ENCODE results near the gene PPP3CA.

PPP3CA gene

DNA sequence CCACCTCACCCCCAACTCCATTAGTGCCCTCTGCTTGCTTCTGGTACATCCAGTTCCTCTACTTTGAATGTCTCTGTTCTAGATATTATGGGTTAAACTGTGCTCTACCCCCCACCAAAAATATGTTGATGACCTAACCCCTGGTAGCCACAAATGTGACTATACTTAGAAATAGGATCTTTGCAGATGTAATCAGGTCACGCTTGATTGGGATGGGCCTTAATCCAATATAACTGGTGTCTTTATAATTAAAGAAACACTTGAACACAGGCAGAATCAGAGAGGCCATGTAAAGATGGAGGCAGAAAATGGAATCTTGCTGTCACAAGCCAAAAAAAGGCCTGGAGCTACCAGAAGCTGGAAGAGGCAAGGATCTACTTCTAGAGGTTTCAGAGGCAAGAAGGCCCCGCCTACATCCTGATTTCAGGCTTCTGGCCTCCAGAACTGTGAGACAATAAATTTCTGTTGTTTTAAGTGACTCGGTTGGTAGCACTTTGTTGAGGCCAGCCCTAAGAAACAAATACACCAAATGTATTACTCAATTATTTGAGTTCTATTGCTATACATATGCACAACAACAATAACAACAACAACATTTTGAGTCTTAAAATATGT, 220.0 kb downstream of the PPP3CA start:
- Histone ChIP-seq H3K9me3 (ENCODE audit: low read length) (no peaks in the 10 kb centered on the region), H3K4me1 (ENCODE audit: insufficient read depth, low read length) (peaks cover 13% of the 10 kb centered on the region), H3K27me3 (ENCODE audit: control insufficient read depth in 1 of 2, insufficient read depth in 2 of 2, low read length in 2 of 2) (no peaks in the 10 kb centered on the region), H3K36me3 (ENCODE audit: insufficient read depth, low read length) (no peaks in the 10 kb centered on the region), H3K9ac (ENCODE audit: low read length) (no peak overlapping the region), H3K27ac (ENCODE audit: low read depth, low read length) (no peak overlapping the region), H3K4me3 (ENCODE audit: low read depth in 1 of 2, low read length in 2 of 2) (no peak overlapping the region)

GRCh38 chr4:101126059-101126458, 221.3 kb downstream of the PPP3CA start:
- Histone ChIP-seq H3K27me3 (ENCODE audit: control insufficient read depth in 1 of 2, insufficient read depth in 2 of 2, low read length in 2 of 2) (no peaks in the 10 kb centered on the region), H3K9ac (ENCODE audit: low read length) (no peak overlapping the region), H3K27ac (ENCODE audit: low read depth, low read length) (no peak overlapping the region), H3K4me1 (ENCODE audit: insufficient read depth, low read length) (peaks cover 13% of the 10 kb centered on the region), H3K9me3 (ENCODE audit: low read length) (no peaks in the 10 kb centered on the region), H3K4me3 (ENCODE audit: low read depth in 1 of 2, low read length in 2 of 2) (no peak overlapping the region), H3K36me3 (ENCODE audit: insufficient read depth, low read length) (no peaks in the 10 kb centered on the region)

DNA sequence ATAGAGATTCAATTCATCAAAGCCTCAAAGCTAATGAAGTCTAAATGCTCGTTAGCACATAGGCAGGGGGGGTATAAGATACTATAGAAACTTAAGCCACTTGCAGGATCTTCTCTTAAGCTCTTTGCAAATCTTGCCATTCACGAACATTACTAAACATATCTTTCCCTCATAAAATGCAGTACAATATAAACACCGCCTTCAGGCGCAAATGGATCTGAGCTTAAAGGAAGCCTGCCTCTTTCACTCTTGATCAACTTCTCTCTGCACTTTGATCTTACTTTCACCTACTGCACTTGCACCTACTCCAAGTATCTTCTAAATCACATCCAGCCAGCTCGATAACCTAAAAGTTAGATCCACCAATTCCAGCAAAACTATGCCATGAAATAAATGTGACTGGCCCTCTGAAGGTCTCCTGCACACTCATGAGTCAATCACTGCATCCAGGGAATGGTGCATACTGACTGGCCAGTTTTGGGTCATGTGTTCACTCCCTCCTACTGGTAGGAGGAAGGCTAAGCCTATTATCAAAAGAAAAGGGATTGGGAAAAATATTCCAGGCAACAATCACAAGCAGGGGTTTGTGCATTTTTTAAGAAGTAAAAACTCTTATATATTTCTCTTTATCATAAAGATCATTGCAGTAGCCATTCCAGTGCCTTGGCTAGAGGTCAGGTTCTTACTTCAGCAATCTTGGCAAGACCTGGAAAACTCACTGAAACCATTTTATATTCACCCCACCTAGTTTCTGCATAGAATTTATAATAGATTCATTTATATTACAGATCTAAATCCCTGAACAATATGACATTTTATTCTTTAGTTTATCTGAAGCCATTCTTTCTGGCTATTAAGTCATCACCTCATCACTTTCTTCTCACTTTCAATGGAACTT, 222.0 kb downstream of the PPP3CA start:
- Histone ChIP-seq H3K36me3 (ENCODE audit: insufficient read depth, low read length) (no peaks in the 10 kb centered on the region), H3K4me3 (ENCODE audit: low read depth in 1 of 2, low read length in 2 of 2) (no peak overlapping the region), H3K9ac (ENCODE audit: low read length) (no peak overlapping the region), H3K27ac (ENCODE audit: low read depth, low read length) (no peak overlapping the region), H3K4me1 (ENCODE audit: insufficient read depth, low read length) (peaks cover 13% of the 10 kb centered on the region), H3K27me3 (ENCODE audit: control insufficient read depth in 1 of 2, insufficient read depth in 2 of 2, low read length in 2 of 2) (no peaks in the 10 kb centered on the region), H3K9me3 (ENCODE audit: low read length) (no peaks in the 10 kb centered on the region)

DNA sequence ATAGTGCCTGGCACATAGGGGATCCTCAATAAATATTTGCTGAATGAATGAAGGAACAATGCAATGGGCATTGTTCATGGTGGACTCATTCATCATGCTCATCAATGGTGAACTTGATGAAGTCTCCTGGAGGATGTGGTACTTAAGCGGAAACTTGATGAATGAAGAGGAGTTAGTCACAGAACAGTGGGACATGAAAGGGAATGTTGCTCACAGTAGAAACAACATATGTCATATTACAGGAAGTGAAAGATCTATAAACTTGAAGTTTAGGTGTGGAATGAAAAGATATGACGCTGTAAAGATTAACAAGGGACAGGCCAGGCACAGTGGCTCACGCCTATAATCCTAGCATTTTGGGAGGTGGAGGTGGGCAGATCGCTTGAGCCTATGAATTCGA, 224.1 kb downstream of the PPP3CA start:
- Histone ChIP-seq H3K36me3 (ENCODE audit: insufficient read depth, low read length) (no peaks in the 10 kb centered on the region), H3K27ac (ENCODE audit: low read depth, low read length) (no peak overlapping the region), H3K9ac (ENCODE audit: low read length) (no peak overlapping the region), H3K9me3 (ENCODE audit: low read length) (no peaks in the 10 kb centered on the region), H3K4me3 (ENCODE audit: low read depth in 1 of 2, low read length in 2 of 2) (no peak overlapping the region), H3K4me1 (ENCODE audit: insufficient read depth, low read length) (peaks cover 13% of the 10 kb centered on the region), H3K27me3 (ENCODE audit: control insufficient read depth in 1 of 2, insufficient read depth in 2 of 2, low read length in 2 of 2) (no peaks in the 10 kb centered on the region)

- no peaks in the 10 kb centered on the region for H3K9me3 ChIP-seq (ENCODE audit: low read length)
- H3K27ac ChIP-seq (ENCODE audit: low read depth, low read length): no peak overlapping the region
- no peaks in the 10 kb centered on the region for H3K27me3 ChIP-seq (ENCODE audit: control insufficient read depth in 1 of 2, insufficient read depth in 2 of 2, low read length in 2 of 2)
- no peak overlapping the region for H3K4me3 ChIP-seq (ENCODE audit: low read depth in 1 of 2, low read length in 2 of 2)
- H3K36me3 ChIP-seq (ENCODE audit: insufficient read depth, low read length): no peaks in the 10 kb centered on the region
- H3K9ac ChIP-seq (ENCODE audit: low read length): no peak overlapping the region
- H3K4me1 ChIP-seq (ENCODE audit: insufficient read depth, low read length): peaks cover 4% of the 10 kb centered on the region
Observed at GRCh38 chr4:101122019-101122418, 225.3 kb downstream of the PPP3CA start.

- Histone ChIP-seq H3K4me1 (ENCODE audit: insufficient read depth, low read length) (peaks cover 4% of the 10 kb centered on the region), H3K27me3 (ENCODE audit: control insufficient read depth in 1 of 2, insufficient read depth in 2 of 2, low read length in 2 of 2) (no peaks in the 10 kb centered on the region), H3K9ac (ENCODE audit: low read length) (no peak overlapping the region), H3K36me3 (ENCODE audit: insufficient read depth, low read length) (no peaks in the 10 kb centered on the region), H3K4me3 (ENCODE audit: low read depth in 1 of 2, low read length in 2 of 2) (no peak overlapping the region), H3K9me3 (ENCODE audit: low read length) (no peaks in the 10 kb centered on the region), H3K27ac (ENCODE audit: low read depth, low read length) (no peak overlapping the region)
Observed at GRCh38 chr4:101119141-101119540, 228.2 kb downstream of the PPP3CA start.

- no peak overlapping the region for H3K27ac ChIP-seq (ENCODE audit: low read depth, low read length)
- H3K4me3 ChIP-seq (ENCODE audit: low read depth in 1 of 2, low read length in 2 of 2): no peak overlapping the region
- H3K9me3 ChIP-seq (ENCODE audit: low read length): no peaks in the 10 kb centered on the region
- H3K27me3 ChIP-seq (ENCODE audit: control insufficient read depth in 1 of 2, insufficient read depth in 2 of 2, low read length in 2 of 2): no peaks in the 10 kb centered on the region
- H3K4me1 ChIP-seq (ENCODE audit: insufficient read depth, low read length): peaks cover 4% of the 10 kb centered on the region
- no peak overlapping the region for H3K9ac ChIP-seq (ENCODE audit: low read length)
- no peaks in the 10 kb centered on the region for H3K36me3 ChIP-seq (ENCODE audit: insufficient read depth, low read length)
Observed at GRCh38 chr4:101118617-101119016, 228.7 kb downstream of the PPP3CA start.

GRCh38 chr4:101115887-101116286, 231.4 kb downstream of the PPP3CA start:
- Histone ChIP-seq H3K36me3 (ENCODE audit: insufficient read depth, low read length) (no peaks in the 10 kb centered on the region), H3K4me1 (ENCODE audit: insufficient read depth, low read length) (peaks cover 4% of the 10 kb centered on the region), H3K27ac (ENCODE audit: low read depth, low read length) (no peak overlapping the region), H3K9me3 (ENCODE audit: low read length) (no peaks in the 10 kb centered on the region), H3K27me3 (ENCODE audit: control insufficient read depth in 1 of 2, insufficient read depth in 2 of 2, low read length in 2 of 2) (no peaks in the 10 kb centered on the region), H3K9ac (ENCODE audit: low read length) (no peak overlapping the region), H3K4me3 (ENCODE audit: low read depth in 1 of 2, low read length in 2 of 2) (no peak overlapping the region)

DNA sequence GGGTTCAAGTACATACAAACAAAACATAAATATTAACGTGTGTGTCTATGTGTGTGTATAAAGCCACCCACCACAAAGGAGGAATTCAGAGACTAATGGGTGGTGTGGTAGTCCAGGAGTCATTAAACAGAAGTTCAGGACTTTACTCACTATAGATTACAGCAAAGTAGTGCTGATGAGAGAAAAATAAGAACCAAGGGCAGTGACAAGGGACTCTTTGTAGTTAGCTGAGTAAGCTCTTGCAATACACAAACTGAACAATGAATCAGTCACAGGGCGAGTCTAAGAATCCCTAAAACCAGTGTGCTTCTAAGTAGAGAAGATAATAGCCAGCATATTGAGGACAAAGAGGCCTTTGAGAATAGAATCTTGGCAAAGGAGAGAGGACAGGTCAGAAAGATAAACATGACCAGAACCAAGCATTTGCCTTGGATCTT, 232.4 kb downstream of the PPP3CA start:
- Histone ChIP-seq H3K36me3 (ENCODE audit: insufficient read depth, low read length) (no peaks in the 10 kb centered on the region), H3K27ac (ENCODE audit: low read depth, low read length) (no peak overlapping the region), H3K9me3 (ENCODE audit: low read length) (no peaks in the 10 kb centered on the region), H3K9ac (ENCODE audit: low read length) (no peak overlapping the region), H3K4me1 (ENCODE audit: insufficient read depth, low read length) (peaks cover 4% of the 10 kb centered on the region), H3K27me3 (ENCODE audit: control insufficient read depth in 1 of 2, insufficient read depth in 2 of 2, low read length in 2 of 2) (no peaks in the 10 kb centered on the region), H3K4me3 (ENCODE audit: low read depth in 1 of 2, low read length in 2 of 2) (no peak overlapping the region)

GRCh38 chr4:101104312-101105052, 242.8 kb downstream of the PPP3CA start:
- Histone ChIP-seq H3K27ac (ENCODE audit: low read depth, low read length) (no peak overlapping the region), H3K27me3 (ENCODE audit: control insufficient read depth in 1 of 2, insufficient read depth in 2 of 2, low read length in 2 of 2) (no peaks in the 10 kb centered on the region), H3K9me3 (ENCODE audit: low read length) (no peaks in the 10 kb centered on the region), H3K9ac (ENCODE audit: low read length) (no peak overlapping the region), H3K4me3 (ENCODE audit: low read depth in 1 of 2, low read length in 2 of 2) (no peak overlapping the region), H3K4me1 (ENCODE audit: insufficient read depth, low read length) (peaks cover 22% of the 10 kb centered on the region), H3K36me3 (ENCODE audit: insufficient read depth, low read length) (no peaks in the 10 kb centered on the region)

GRCh38 chr4:101103381-101104142, 243.8 kb downstream of the PPP3CA start:
- Histone ChIP-seq H3K4me1 (ENCODE audit: insufficient read depth, low read length) (peaks cover 22% of the 10 kb centered on the region), H3K27ac (ENCODE audit: low read depth, low read length) (no peak overlapping the region), H3K27me3 (ENCODE audit: control insufficient read depth in 1 of 2, insufficient read depth in 2 of 2, low read length in 2 of 2) (no peaks in the 10 kb centered on the region), H3K9me3 (ENCODE audit: low read length) (no peaks in the 10 kb centered on the region), H3K9ac (ENCODE audit: low read length) (no peak overlapping the region), H3K4me3 (ENCODE audit: low read depth in 1 of 2, low read length in 2 of 2) (no peak overlapping the region), H3K36me3 (ENCODE audit: insufficient read depth, low read length) (no peaks in the 10 kb centered on the region)

Data from muscle layer of colon (tissue), 2 donors.